Suprapubic skin (tissue), 4 donors: Measurements from ENCODE around the gene RSPO1. TPM values are rescaled to one million over a fixed set of nuclear protein-coding genes. Genes with fewer than 3 reads are reported as not detected.

Source experiments
- DNase-seq, 2 donors: peaks; one replicate each; pipeline ENCODE4 v3.0.0-alpha.2; 2019; ENCODE audit warnings: low spot score in 2 of 2
- H3K27ac ChIP-seq: fragments of 200-600 bp; sonication (generic); one replicate; pipeline ENCODE4 v1.5.1; 2019
- H3K27me3 ChIP-seq: fragments of 200-600 bp; sonication (generic); one replicate; pipeline ENCODE4 v1.5.1; 2019
- H3K36me3 ChIP-seq: fragments of 200-600 bp; sonication (generic); one replicate; pipeline ENCODE4 v1.5.1; 2019
- H3K4me1 ChIP-seq: fragments of 200-600 bp; sonication (generic); one replicate; pipeline ENCODE4 v1.5.1; 2019
- H3K4me3 ChIP-seq: fragments of 200-600 bp; sonication (generic); one replicate; pipeline ENCODE4 v1.5.1; 2019; ENCODE audit warnings: mild to moderate bottlenecking
- H3K9me3 ChIP-seq: fragments of 200-600 bp; sonication (generic); one replicate; pipeline ENCODE4 v1.5.1; 2019
- EP300 ChIP-seq: sonication (generic); formaldehyde crosslinking; IDR thresholded peaks from one replicate; pipeline ENCODE4 v1.6.1; 2017; ENCODE audit warnings: antibody characterized with exemption
- POLR2A ChIP-seq, 2 donors: fragments of 450-650 bp; IDR thresholded peaks; one replicate each; pipeline ENCODE4 v1.6.1; 2017; ENCODE audit warnings: antibody characterized with exemption in 2 of 2, mild to moderate bottlenecking in 2 of 2, moderate library complexity in 2 of 2
- POLR2AphosphoS5 ChIP-seq, 3 donors: sonication (generic); formaldehyde crosslinking; IDR thresholded peaks; one replicate each; pipeline ENCODE4 v1.6.1; 2017; ENCODE audit warnings: antibody characterized with exemption in 3 of 3
- WGBS: methylation state at CpG from one replicate; pipeline ENCODE4 v1.1.5; 2018; 5-methylcytosine and 5-hydroxymethylcytosine counted together
- total RNA-seq, 4 donors: library from RNA; depleted of rRNA; stranded (reverse); fragments of >200 nt; gene quantifications; one replicate each; pipeline ENCODE4 v1.1.0, GENCODE V29; 2016
- TF ChIP-seq, protein P1 (sequence below), 2 donors: fragments of 200-600 bp in 1 of 2; fragments of 450-650 bp in 1 of 2; sonication (generic) in 1 of 2; IDR thresholded peaks; one replicate each; pipeline ENCODE4 v1.5.1; 2016 to 2019; ENCODE audit warnings: antibody characterized with exemption in 2 of 2, mild to moderate bottlenecking in 1 of 2, moderate library complexity in 1 of 2

The RSPO1 gene
- total RNA-seq, 4 donors from 2014 or later = 2.1 to 9.7 (median 6.7) TPM

DNA sequence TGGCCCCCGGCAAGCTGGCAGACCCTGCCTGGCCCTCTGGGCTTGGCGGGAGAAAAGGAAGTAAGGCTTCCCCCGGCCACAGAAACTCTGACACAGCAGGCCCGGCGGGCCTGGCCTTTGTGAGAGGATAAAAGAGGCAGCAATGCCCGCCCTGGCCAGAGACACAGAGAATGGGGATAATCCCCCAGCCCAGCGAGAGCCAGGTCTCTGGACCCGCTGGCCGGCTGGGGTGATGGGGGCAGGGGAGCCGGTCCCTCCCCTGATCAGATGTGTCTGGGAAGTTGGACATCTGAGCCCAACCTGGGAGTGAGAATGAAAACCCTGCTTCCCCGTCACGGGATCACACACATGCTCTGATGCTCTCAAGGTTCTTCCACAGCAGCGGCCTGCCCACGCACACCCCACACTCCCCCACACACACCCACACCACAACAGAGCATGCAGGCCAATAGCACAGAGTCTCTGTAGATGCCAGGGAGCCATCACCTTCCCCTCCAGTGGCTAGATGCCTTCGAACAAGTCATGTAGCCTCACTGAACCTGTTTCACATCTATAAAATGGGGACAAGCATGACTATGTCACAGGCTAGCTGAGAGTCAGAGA lies 4.2 kb downstream of the RSPO1 start:
- H3K4me3 ChIP-seq = no peak overlapping the region
- H3K27ac ChIP-seq = no peak overlapping the region
- TF ChIP-seq POLR2AphosphoS5 (IDR thresholded peaks at IDR 0.05) (no peak), POLR2A (IDR thresholded peaks at IDR 0.05) (no peak), EP300 (no peak)
- TF ChIP-seq, protein P1, sequence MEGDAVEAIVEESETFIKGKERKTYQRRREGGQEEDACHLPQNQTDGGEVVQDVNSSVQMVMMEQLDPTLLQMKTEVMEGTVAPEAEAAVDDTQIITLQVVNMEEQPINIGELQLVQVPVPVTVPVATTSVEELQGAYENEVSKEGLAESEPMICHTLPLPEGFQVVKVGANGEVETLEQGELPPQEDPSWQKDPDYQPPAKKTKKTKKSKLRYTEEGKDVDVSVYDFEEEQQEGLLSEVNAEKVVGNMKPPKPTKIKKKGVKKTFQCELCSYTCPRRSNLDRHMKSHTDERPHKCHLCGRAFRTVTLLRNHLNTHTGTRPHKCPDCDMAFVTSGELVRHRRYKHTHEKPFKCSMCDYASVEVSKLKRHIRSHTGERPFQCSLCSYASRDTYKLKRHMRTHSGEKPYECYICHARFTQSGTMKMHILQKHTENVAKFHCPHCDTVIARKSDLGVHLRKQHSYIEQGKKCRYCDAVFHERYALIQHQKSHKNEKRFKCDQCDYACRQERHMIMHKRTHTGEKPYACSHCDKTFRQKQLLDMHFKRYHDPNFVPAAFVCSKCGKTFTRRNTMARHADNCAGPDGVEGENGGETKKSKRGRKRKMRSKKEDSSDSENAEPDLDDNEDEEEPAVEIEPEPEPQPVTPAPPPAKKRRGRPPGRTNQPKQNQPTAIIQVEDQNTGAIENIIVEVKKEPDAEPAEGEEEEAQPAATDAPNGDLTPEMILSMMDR (IDR thresholded peaks at IDR 0.05) = no peak
- H3K9me3 ChIP-seq = no peaks in the 10 kb centered on the region
- no peaks in the 10 kb centered on the region for H3K36me3 ChIP-seq
- H3K4me1 ChIP-seq = peaks cover 19% of the 10 kb centered on the region
- no peak for DNase-seq
- WGBS = 33% methylated on average over 7 of the region's 15 CpGs
- H3K27me3 ChIP-seq = peaks cover 87% of the 10 kb centered on the region

DNA sequence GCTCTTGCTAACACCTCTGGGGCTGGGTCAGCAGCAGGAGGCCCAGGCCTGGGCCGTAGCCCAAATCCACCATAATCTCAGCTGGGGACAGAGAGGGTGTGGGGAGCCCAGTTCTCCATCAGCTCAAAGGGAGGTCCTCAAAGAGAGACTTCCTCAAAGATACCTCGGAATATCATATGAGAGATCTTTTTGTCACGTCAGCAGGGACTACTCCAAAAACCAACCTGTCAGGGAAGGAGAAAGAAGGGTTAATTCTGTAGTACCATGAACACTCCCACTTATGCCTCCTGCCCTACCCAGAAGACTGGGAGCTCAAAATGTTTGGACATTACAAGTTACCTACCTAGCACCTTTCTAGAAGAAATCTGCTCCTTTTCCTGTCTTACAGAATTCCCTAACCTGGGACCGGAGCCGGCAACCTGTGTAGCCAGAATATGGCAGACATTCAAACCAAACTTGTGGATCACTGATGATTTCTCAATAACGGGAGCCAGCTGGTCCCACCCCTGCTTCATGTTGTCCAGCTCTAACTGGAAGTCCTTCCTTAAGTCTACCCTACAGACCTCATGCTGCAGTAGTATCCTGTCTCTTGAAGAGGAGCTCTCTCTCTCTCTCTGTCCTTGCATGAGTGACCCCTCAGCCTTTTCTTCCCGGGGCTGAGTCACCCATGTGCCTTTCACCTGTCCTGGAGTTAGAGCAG lies 4.8 kb downstream of the RSPO1 start:
- TF ChIP-seq POLR2A (IDR thresholded peaks at IDR 0.05) (no peak), EP300 (no peak), POLR2AphosphoS5 (IDR thresholded peaks at IDR 0.05) (no peak)
- TF ChIP-seq, protein P1 (IDR thresholded peaks at IDR 0.05) = no peak
- 55% methylated on average over 5 of the region's 7 CpGs for WGBS
- DNase-seq = no peak
- no peak overlapping the region for H3K4me3 ChIP-seq
- no peaks in the 10 kb centered on the region for H3K9me3 ChIP-seq
- H3K36me3 ChIP-seq = no peaks in the 10 kb centered on the region
- H3K4me1 ChIP-seq = peaks cover 17% of the 10 kb centered on the region
- H3K27me3 ChIP-seq = peaks cover 87% of the 10 kb centered on the region
- H3K27ac ChIP-seq = no peak overlapping the region

DNA sequence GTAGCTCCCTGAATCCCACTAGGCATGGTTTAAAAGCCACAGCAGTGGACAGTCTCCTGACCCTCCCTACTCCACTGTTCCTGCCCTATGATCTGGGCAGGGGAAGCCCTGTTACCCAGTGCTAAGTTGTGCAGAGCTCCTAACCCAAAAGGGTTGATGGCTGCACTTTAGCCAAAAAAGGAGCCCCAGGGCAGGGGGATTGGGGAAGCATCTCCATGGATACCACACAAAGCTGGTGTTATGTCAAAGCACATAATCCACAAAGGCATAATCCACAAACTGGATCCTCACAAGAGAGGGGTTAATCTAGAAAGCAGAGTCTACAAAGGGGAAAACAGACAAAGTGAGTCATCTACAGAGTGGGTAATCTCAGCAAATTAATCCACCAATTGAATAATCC lies 5.7 kb downstream of the RSPO1 start:
- H3K9me3 ChIP-seq = no peaks in the 10 kb centered on the region
- H3K36me3 ChIP-seq = no peaks in the 10 kb centered on the region
- peaks cover 8% of the 10 kb centered on the region for H3K4me1 ChIP-seq
- peaks cover 87% of the 10 kb centered on the region for H3K27me3 ChIP-seq
- no peak overlapping the region for H3K4me3 ChIP-seq
- no peak for DNase-seq
- TF ChIP-seq POLR2AphosphoS5 (IDR thresholded peaks at IDR 0.05) (no peak), POLR2A (IDR thresholded peaks at IDR 0.05) (no peak), EP300 (no peak)
- TF ChIP-seq, protein P1 (IDR thresholded peaks at IDR 0.05) = no peak
- H3K27ac ChIP-seq = no peak overlapping the region

DNA sequence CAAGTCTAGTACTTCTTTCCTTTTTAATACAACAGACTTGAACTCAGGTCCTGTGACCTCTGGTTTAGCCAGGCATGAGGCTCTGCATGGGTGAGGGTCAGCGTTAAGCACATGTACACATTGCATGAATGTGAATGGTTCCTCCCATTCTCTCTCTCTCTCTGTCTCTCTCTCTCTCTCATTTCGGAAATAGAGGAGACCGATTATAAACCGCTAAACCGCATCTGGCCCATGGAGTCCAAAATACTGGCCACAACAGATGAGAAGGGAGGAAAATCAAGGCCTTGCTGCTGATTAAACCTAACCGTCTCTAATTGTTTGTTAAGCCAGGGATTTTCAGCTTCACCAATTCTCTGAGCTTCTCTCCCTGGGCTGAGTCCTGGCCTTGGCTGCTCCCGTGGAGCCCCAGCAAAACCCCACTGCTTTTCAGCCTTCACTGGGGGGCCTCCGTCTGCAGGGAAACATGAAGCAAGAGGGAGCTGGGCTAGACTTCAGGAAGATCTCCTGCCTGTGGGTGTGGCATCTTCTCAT lies 6.6 kb downstream of the RSPO1 start:
- no peak for TF ChIP-seq POLR2AphosphoS5 (IDR thresholded peaks at IDR 0.05)
- TF ChIP-seq POLR2A (IDR thresholded peaks at IDR 0.05) = no peak
- TF ChIP-seq, protein P1 (IDR thresholded peaks at IDR 0.05) = no peak
- TF ChIP-seq EP300 = no peak
- Histone ChIP-seq H3K27me3 (peaks cover 84% of the 10 kb centered on the region), H3K27ac (no peak overlapping the region), H3K9me3 (no peaks in the 10 kb centered on the region), H3K36me3 (no peaks in the 10 kb centered on the region), H3K4me3 (no peak overlapping the region), H3K4me1 (no peaks in the 10 kb centered on the region)
- no peak for DNase-seq
- 76% methylated on average over 7 of the region's 8 CpGs for WGBS

DNA sequence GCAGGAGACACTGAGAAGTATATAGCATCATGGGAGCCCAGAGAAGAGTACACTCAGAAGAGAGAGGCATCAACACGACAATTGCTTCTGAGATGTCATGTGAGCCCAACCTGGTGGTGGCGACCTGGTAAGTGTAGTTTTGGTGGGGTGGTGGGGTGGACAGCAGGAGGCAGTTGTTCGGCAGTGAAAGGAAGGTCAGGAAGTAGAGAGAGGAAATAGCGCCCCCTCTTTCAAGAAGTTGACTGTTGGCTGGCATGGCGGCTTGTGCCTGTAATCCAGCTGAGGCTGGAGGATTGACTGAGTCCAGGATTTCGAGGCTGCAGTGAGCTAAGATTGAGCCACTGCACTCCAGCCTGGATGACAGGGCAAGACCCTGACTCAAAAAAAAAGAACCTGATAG lies 12.6 kb downstream of the RSPO1 start:
- Histone ChIP-seq H3K27me3 (peaks cover 60% of the 10 kb centered on the region), H3K27ac (no peak overlapping the region)
- 57% methylated on average over 6 of the region's 6 CpGs for WGBS

More for the DNA sequence above, 12.6 kb downstream of the RSPO1 start:
- DNase-seq = no peak
- Histone ChIP-seq H3K4me1 (no peaks in the 10 kb centered on the region), H3K36me3 (no peaks in the 10 kb centered on the region), H3K9me3 (no peaks in the 10 kb centered on the region), H3K4me3 (no peak overlapping the region)
- TF ChIP-seq POLR2AphosphoS5 (IDR thresholded peaks at IDR 0.05) (no peak), EP300 (no peak), POLR2A (IDR thresholded peaks at IDR 0.05) (no peak)
- TF ChIP-seq, protein P1 (IDR thresholded peaks at IDR 0.05) = no peak
